Stimulated activated CD4-positive, alpha-beta T cell treated with anti-CD3 and anti-CD28 coated beads, Interleukin-12 subunit alpha, Interleukin-12 subunit beta, amount 100 ng/mL, for 4 hours (primary cell): ENCODE measurements around the gene KIAA1210.
"Not testable (repeated sequence)": the region's sequence is repeated elsewhere in the genome, so short reads cannot be mapped to it uniquely, and the experiment has no call there.

Experiments used
- DNase-seq: peaks from one replicate; pipeline ENCODE4 v3.0.0-alpha.2; 2020

KIAA1210 gene

GRCh38 chrX:119029656-119030055 is 98.0 kb downstream of the KIAA1210 start:
- not testable (repeated sequence) for DNase-seq

GRCh38 chrX:119028733-119029330 is 98.8 kb downstream of the KIAA1210 start:
- no peak for DNase-seq
